IMR-90 (cell line): ENCODE measurements around the gene ATP12A. TPM values are rescaled to one million over a fixed set of nuclear protein-coding genes. Genes with fewer than 3 reads are reported as not detected.

ENCODE experiments used
- ATAC-seq: fragments of 200-7000 bp; cut with Tn5 transposase; 2 replicates; pipeline ENCODE4 v1.9.1; 2020; ENCODE audit warnings: low read depth, mild to moderate bottlenecking, moderate library complexity
- BruUV-seq: library from RNA; stranded (reverse); fragments of 400-500 nt; replicated peaks from 2 replicates; lab custom pipeline; 2021; lab: Mats Ljungman, UMichigan
- CTCF ChIA-PET: fragments of 300-600 bp; formaldehyde crosslinking; extraction: SDS; loops from one replicate; lab custom pipeline; 2021; ENCODE audit warnings: antibody characterized with exemption; lab: Yijun Ruan, JAX
- POLR2A ChIA-PET: fragments of 300-600 bp; sonication (Branson Sonifier 250); formaldehyde crosslinking; loops from one replicate; lab custom pipeline; 2022; ENCODE audit warnings: antibody characterized with exemption; ENCODE audit not compliant: unreplicated experiment; lab: Charles Lee
- DNase-seq: peaks from one replicate; pipeline ENCODE4 v3.0.0; 2013
- H2AFZ ChIP-seq: replicated peaks from 2 replicates; pipeline ENCODE3; 2013; ENCODE audit warnings: low read length, mild to moderate bottlenecking; ENCODE audit not compliant: poor library complexity
- H2AK5ac ChIP-seq: 2 replicates; pipeline ENCODE4 v1.6.1; 2013; ENCODE audit warnings: low read depth, low read length, inconsistent platforms
- H2AK9ac ChIP-seq: replicated peaks from 2 replicates; pipeline ENCODE3; 2013; ENCODE audit warnings: mild to moderate bottlenecking, low read depth, low read length, moderate library complexity; ENCODE audit not compliant: poor library complexity
- H2BK120ac ChIP-seq: 2 replicates; pipeline ENCODE4 v1.6.1; 2013; ENCODE audit warnings: low read depth, low read length, inconsistent platforms
- H2BK15ac ChIP-seq: 3 replicates; pipeline ENCODE4 v1.6.1; 2013; ENCODE audit warnings: low read depth, low read length, inconsistent platforms
- H2BK20ac ChIP-seq: 2 replicates; pipeline ENCODE4 v1.6.1; 2013; ENCODE audit warnings: low read depth, mild to moderate bottlenecking, inconsistent platforms, low read length, moderate library complexity
- H2BK5ac ChIP-seq: 2 replicates; pipeline ENCODE4 v1.6.1; 2013; ENCODE audit warnings: mild to moderate bottlenecking, low read depth, low read length, inconsistent platforms; ENCODE audit not compliant: poor library complexity, severe bottlenecking
- H3K14ac ChIP-seq: replicated peaks from 2 replicates; pipeline ENCODE4 v1.6.1; 2013; ENCODE audit warnings: low read depth, low read length, inconsistent platforms
- H3K18ac ChIP-seq: 2 replicates; pipeline ENCODE4 v1.6.1; 2013; ENCODE audit warnings: low read depth, low read length, control low read depth
- H3K23ac ChIP-seq: 2 replicates; pipeline ENCODE4 v1.6.1; 2013; ENCODE audit warnings: low read depth, low read length, inconsistent platforms
- H3K27ac ChIP-seq: 2 replicates; pipeline ENCODE4 v1.5.1; 2013; ENCODE audit warnings: mild to moderate bottlenecking, control low read depth, low read length; ENCODE audit not compliant: insufficient read depth
- H3K27me3 ChIP-seq: 2 replicates; pipeline ENCODE4 v1.6.1; 2013; ENCODE audit warnings: low read length; ENCODE audit not compliant: control insufficient read depth, insufficient read depth
- H3K36me3 ChIP-seq: 2 replicates; pipeline ENCODE4 v1.6.1; 2013; ENCODE audit warnings: low read length, mixed read lengths; ENCODE audit not compliant: control insufficient read depth, insufficient read depth
- H3K4ac ChIP-seq: 2 replicates; pipeline ENCODE4 v1.6.1; 2013; ENCODE audit warnings: low read depth, low read length, inconsistent platforms
- H3K4me1 ChIP-seq: 2 replicates; pipeline ENCODE4 v1.6.1; 2013; ENCODE audit warnings: low read length, mixed read lengths; ENCODE audit not compliant: control insufficient read depth, insufficient read depth
- H3K4me2 ChIP-seq: 2 replicates; pipeline ENCODE4 v1.6.1; 2013; ENCODE audit warnings: low read depth, mild to moderate bottlenecking, control low read depth, low read length, moderate library complexity
- H3K4me3 ChIP-seq: 2 replicates; pipeline ENCODE4 v1.5.1; 2013; ENCODE audit warnings: low read depth, mild to moderate bottlenecking, control low read depth, low read length, moderate library complexity; ENCODE audit not compliant: insufficient read depth
- H3K56ac ChIP-seq: 2 replicates; pipeline ENCODE4 v1.6.1; 2013; ENCODE audit warnings: low read length, inconsistent platforms; ENCODE audit not compliant: insufficient read depth; ENCODE audit errors: extremely low read depth
- H3K79me1 ChIP-seq, 2 experiments: 2 replicates each; pipeline ENCODE4 v1.6.1; 2013; ENCODE audit warnings: low read length in 2 of 2, inconsistent platforms in 1 of 2, low read depth in 1 of 2
- H3K9ac ChIP-seq: 2 replicates; pipeline ENCODE4 v1.6.1; 2013; ENCODE audit warnings: low read depth, low read length, control low read depth
- H3K9me1 ChIP-seq: 2 replicates; pipeline ENCODE4 v1.6.1; 2013; ENCODE audit warnings: low read length, inconsistent platforms; ENCODE audit not compliant: insufficient read depth
- H3K9me3 ChIP-seq: 2 replicates; pipeline ENCODE4 v1.6.1; 2013; ENCODE audit warnings: low read length; ENCODE audit not compliant: control insufficient read depth, insufficient read depth
- H4K20me1 ChIP-seq: 2 replicates; pipeline ENCODE4 v1.6.1; 2013; ENCODE audit warnings: low read length, inconsistent platforms; ENCODE audit not compliant: insufficient read depth
- H4K5ac ChIP-seq: 2 replicates; pipeline ENCODE4 v1.6.1; 2013; ENCODE audit warnings: mild to moderate bottlenecking, low read depth, low read length, control low read depth
- H4K8ac ChIP-seq, 2 experiments: 2 replicates each; pipeline ENCODE4 v1.6.1; 2013; ENCODE audit warnings: low read depth in 2 of 2, low read length in 2 of 2, control low read depth in 1 of 2, inconsistent platforms in 1 of 2
- H4K91ac ChIP-seq: 2 replicates; pipeline ENCODE4 v1.6.1; 2013; ENCODE audit warnings: low read depth, low read length, inconsistent platforms; ENCODE audit not compliant: insufficient read depth
- BHLHE40 ChIP-seq: fragments of 150-350 bp; IDR thresholded peaks from 2 replicates; pipeline ENCODE4 v1.6.1; 2016; ENCODE audit warnings: mild to moderate bottlenecking, low read depth, low read length
- CEBPB ChIP-seq: IDR thresholded peaks from 2 replicates; pipeline ENCODE4 v1.6.1; 2012; ENCODE audit warnings: low read depth, low read length, improper control_type of control experiment
- CHD1 ChIP-seq: IDR thresholded peaks from 2 replicates; pipeline ENCODE4 v1.6.1; 2012; ENCODE audit warnings: low read depth, low read length, improper control_type of control experiment
- CTCF ChIP-seq: conservative IDR thresholded peaks from 2 replicates; pipeline ENCODE4 v1.5.1; 2012; ENCODE audit warnings: mild to moderate bottlenecking, low read depth, low read length, improper control_type of control experiment
- ELK1 ChIP-seq: fragments of 150-350 bp; IDR thresholded peaks from 2 replicates; pipeline ENCODE4 v1.6.1; 2016; ENCODE audit warnings: low read depth, mild to moderate bottlenecking, low read length, moderate library complexity, borderline replicate concordance
- FOS ChIP-seq: fragments of 150-350 bp; IDR thresholded peaks from 2 replicates; pipeline ENCODE4 v1.6.1; 2016; ENCODE audit warnings: low read depth, low read length
- MAFK ChIP-seq: IDR thresholded peaks from 2 replicates; pipeline ENCODE4 v1.6.1; 2012; ENCODE audit warnings: low read depth, low read length, improper control_type of control experiment
- MAZ ChIP-seq: IDR thresholded peaks from 2 replicates; pipeline ENCODE4 v1.6.1; 2012; ENCODE audit warnings: low read depth, mild to moderate bottlenecking, low read length, improper control_type of control experiment, moderate library complexity, borderline replicate concordance
- MXI1 ChIP-seq: IDR thresholded peaks from 2 replicates; pipeline ENCODE4 v1.6.1; 2012; ENCODE audit warnings: low read depth, mild to moderate bottlenecking, low read length, moderate library complexity, borderline replicate concordance
- NFE2L2 ChIP-seq: fragments of 150-350 bp; IDR thresholded peaks from 2 replicates; pipeline ENCODE4 v1.6.1; 2016; ENCODE audit warnings: low read depth, mild to moderate bottlenecking, low read length
- POLR2A ChIP-seq: IDR thresholded peaks from 2 replicates; pipeline ENCODE4 v1.6.1; 2012; ENCODE audit warnings: mild to moderate bottlenecking, low read depth, low read length
- RAD21 ChIP-seq: IDR thresholded peaks from 2 replicates; pipeline ENCODE4 v1.6.1; 2012; ENCODE audit warnings: low read length, improper control_type of control experiment
- RCOR1 ChIP-seq: IDR thresholded peaks from 2 replicates; pipeline ENCODE4 v1.6.1; 2012; ENCODE audit warnings: mild to moderate bottlenecking, low read length, improper control_type of control experiment; ENCODE audit not compliant: insufficient replicate concordance
- RFX5 ChIP-seq: IDR thresholded peaks from 2 replicates; pipeline ENCODE4 v1.8.0; 2012; ENCODE audit warnings: low read depth, mild to moderate bottlenecking, low read length, moderate library complexity
- SMC3 ChIP-seq: fragments of 150-350 bp; IDR thresholded peaks from 2 replicates; pipeline ENCODE4 v1.6.1; 2016; ENCODE audit warnings: low read depth, mild to moderate bottlenecking, antibody characterized with exemption, low read length, moderate library complexity
- USF2 ChIP-seq: fragments of 150-350 bp; IDR thresholded peaks from 2 replicates; pipeline ENCODE4 v1.6.1; 2017; ENCODE audit warnings: mild to moderate bottlenecking, antibody characterized with exemption, low read length, low read depth
- WGBS, 2 experiments: methylation state at CpG; one replicate each; pipeline versions ENCODE4 v1.1.5 to v1.1.7; 2013; ENCODE audit warnings: missing lambda C conversion rate in 2 of 2; ENCODE audit not compliant: insufficient read length in 1 of 2; ENCODE audit errors: extremely low coverage in 2 of 2; 5-methylcytosine and 5-hydroxymethylcytosine counted together
- dilution Hi-C: fragments of 300-500 bp; cut with HindIII; formaldehyde crosslinking; loops from one replicate; pipeline ENCODE4 v1.14.3; 2018; ENCODE audit warnings: low sequenced_read_pairs; ENCODE audit not compliant: unreplicated experiment
- in situ Hi-C: fragments of 300-500 bp; cut with MboI; formaldehyde crosslinking; loops from 3 replicates; pipeline ENCODE4 v1.14.3; 2019; ENCODE audit warnings: low sequenced_read_pairs, inconsistent platforms, mixed read lengths
- intact Hi-C: fragments of 100-400 bp; cut with micrococcal nuclease; formaldehyde crosslinking; loops from 2 replicates; pipeline ENCODE4 v1.10.0; 2022
- polyA plus RNA-seq, 3 experiments: library from polyadenylated mRNA; depleted of rRNA; stranded (reverse); fragments of >200 nt; gene quantifications; 2 replicates each; pipeline ENCODE4 v1.2.3, GENCODE V29; 2012; ENCODE audit warnings: low replicate concordance in 1 of 3
- total RNA-seq: library from RNA; depleted of rRNA; stranded (reverse); fragments of >200 nt; gene quantifications from 2 replicates; pipeline ENCODE4 v1.2.3, GENCODE V29; 2012

Gene ATP12A
- total and polyA plus RNA-seq, 2 of the 4 experiments (the other 2 are of a cell fraction): not detected

GRCh38 chr13:24698686-24699085, 18.5 kb downstream of the ATP12A start:
- WGBS, 2 experiments: 72% methylated on average over 8 of the region's 12 CpGs; no CpG with 5 or more reads in 1 of the 2 experiments
- TF ChIP-seq CEBPB: no peak
- no peak for TF ChIP-seq SMC3
- TF ChIP-seq NFE2L2: no peak
- TF ChIP-seq RFX5: no peak
- no peak for TF ChIP-seq RAD21
- TF ChIP-seq MAFK: no peak
- no peak for TF ChIP-seq USF2
- TF ChIP-seq CHD1: no peak
- no peak for TF ChIP-seq FOS
- TF ChIP-seq POLR2A: no peak
- TF ChIP-seq BHLHE40: no peak
- no peak for TF ChIP-seq ELK1
- TF ChIP-seq MXI1: no peak
- TF ChIP-seq MAZ: no peak
- TF ChIP-seq CTCF: no peak
- no peak for TF ChIP-seq RCOR1
- H3K9me1 ChIP-seq: no peaks in the 10 kb centered on the region
- H3K9me3 ChIP-seq: no peaks in the 10 kb centered on the region
- ChIA-PET POLR2A (no interaction called here), CTCF (no interaction called here)
- H3K4me2 ChIP-seq: no peak overlapping the region
- no peak overlapping the region for H2BK120ac ChIP-seq
- H3K4me3 ChIP-seq: no peak overlapping the region
- H2BK15ac ChIP-seq: no peak overlapping the region
- H2BK20ac ChIP-seq: no peak overlapping the region
- H3K18ac ChIP-seq: no peak overlapping the region
- no peak overlapping the region for H3K9ac ChIP-seq
- in situ Hi-C loops (no loop called here), intact Hi-C loops (no loop called here), dilution Hi-C loops (no loop called here)
- no peaks in the 10 kb centered on the region for H3K4me1 ChIP-seq
- no peaks in the 10 kb centered on the region for H3K79me1 ChIP-seq
- no peaks in the 10 kb centered on the region for H4K20me1 ChIP-seq
- H3K4ac ChIP-seq: no peak overlapping the region
- no peak overlapping the region for H4K91ac ChIP-seq
- no peak overlapping the region for H2AK9ac ChIP-seq
- no peak overlapping the region for H3K14ac ChIP-seq
- DNase-seq: no peak
- BruUV-seq: no TSS peak
- no peak overlapping the region for H4K5ac ChIP-seq
- no peak overlapping the region for H3K27ac ChIP-seq
- H2BK5ac ChIP-seq: no peak overlapping the region
- H3K56ac ChIP-seq: no peak overlapping the region
- peaks cover 12% of the 10 kb centered on the region for H3K27me3 ChIP-seq
- no peak overlapping the region for H4K8ac ChIP-seq
- H2AK5ac ChIP-seq: no peak overlapping the region
- no peak overlapping the region for H2AFZ ChIP-seq
- H3K36me3 ChIP-seq: no peaks in the 10 kb centered on the region
- ATAC-seq: no peak
- no peak overlapping the region for H3K23ac ChIP-seq
